Cerebellar nuclear complex (tissue), 1 donor: Measurements from ENCODE around the gene CCDC9B.

ENCODE experiments used
- DNase-seq, 2 experiments: peaks; one replicate each; lab custom pipeline; 2025; lab: John Stamatoyannopoulos, UW

The CCDC9B gene

GRCh38 chr15:40365624-40366456 is 25.1 kb upstream of the CCDC9B start:
- no peak for DNase-seq

- DNase-seq = no peak
Observed at GRCh38 chr15:40365016-40365415, 24.3 kb upstream of the CCDC9B start.

GRCh38 chr15:40364251-40364650 is 23.5 kb upstream of the CCDC9B start:
- DNase-seq = no peak

GRCh38 chr15:40363611-40364010 is 22.9 kb upstream of the CCDC9B start:
- no peak for DNase-seq

- no peak for DNase-seq
Observed at GRCh38 chr15:40361640-40362039, 20.9 kb upstream of the CCDC9B start.

GRCh38 chr15:40360015-40360414 is 19.3 kb upstream of the CCDC9B start:
- no peak for DNase-seq

- DNase-seq = peak in 1 of 2 experiments; percentile 35
Observed at GRCh38 chr15:40358471-40359353, 18.0 kb upstream of the CCDC9B start.

- DNase-seq = peak in 1 of 2 experiments; percentile 17
Observed at GRCh38 chr15:40357723-40358470, 17.2 kb upstream of the CCDC9B start, which contains the start of gene DISP2. TSS of gene DISP2 (plus strand) at chr15:40358219. CDS start at chr15:40358322, 103 bp downstream.

- no peak for DNase-seq
Observed at GRCh38 chr15:40357246-40357645, 16.5 kb upstream of the CCDC9B start.

- no peak for DNase-seq
Observed at GRCh38 chr15:40355976-40356585, 15.3 kb upstream of the CCDC9B start.

GRCh38 chr15:40354408-40355171 is 13.9 kb upstream of the CCDC9B start:
- peak; percentile 66 to 85 for DNase-seq

- peak; percentile 31 to 47 for DNase-seq
Observed at GRCh38 chr15:40353697-40354096, 13.0 kb upstream of the CCDC9B start.

GRCh38 chr15:40352281-40352901 is 11.7 kb upstream of the CCDC9B start:
- no peak for DNase-seq

- DNase-seq = no peak
Observed at GRCh38 chr15:40349163-40349562, 8.4 kb upstream of the CCDC9B start.

GRCh38 chr15:40348474-40348870 is 7.7 kb upstream of the CCDC9B start:
- no peak for DNase-seq

- no peak for DNase-seq
Observed at GRCh38 chr15:40347559-40348473, 7.1 kb upstream of the CCDC9B start.

- DNase-seq = no peak
Observed at GRCh38 chr15:40346579-40347558, 6.1 kb upstream of the CCDC9B start.
